Trophoblast cell (in vitro differentiated cells and primary cell): ENCODE measurements around the gene ABCB8.

Experiments
- DNase-seq, 2 donors: peaks; one replicate each; pipeline ENCODE4 v3.0.0-alpha.2; 2016
- H2AFZ ChIP-seq: 2 replicates; pipeline ENCODE4 v1.6.1; 2013; ENCODE audit warnings: low read length, moderate library complexity, mild to moderate bottlenecking; ENCODE audit not compliant: insufficient read depth, poor library complexity
- H2AK5ac ChIP-seq: 2 replicates; pipeline ENCODE4 v1.6.1; 2013; ENCODE audit warnings: mild to moderate bottlenecking, low read length
- H2BK120ac ChIP-seq: 2 replicates; pipeline ENCODE4 v1.6.1; 2013; ENCODE audit warnings: low read length, mild to moderate bottlenecking, moderate library complexity; ENCODE audit not compliant: insufficient read depth, poor library complexity
- H2BK12ac ChIP-seq: 2 replicates; pipeline ENCODE4 v1.6.1; 2013; ENCODE audit warnings: mild to moderate bottlenecking, low read length, moderate library complexity
- H2BK5ac ChIP-seq: 2 replicates; pipeline ENCODE4 v1.6.1; 2013; ENCODE audit warnings: low read length, low read depth, moderate library complexity, mild to moderate bottlenecking; ENCODE audit not compliant: poor library complexity
- H3K14ac ChIP-seq: 2 replicates; pipeline ENCODE4 v1.6.1; 2013; ENCODE audit warnings: mild to moderate bottlenecking, low read length
- H3K18ac ChIP-seq: 2 replicates; pipeline ENCODE4 v1.6.1; 2013; ENCODE audit warnings: mild to moderate bottlenecking, low read length
- H3K23ac ChIP-seq: 2 replicates; pipeline ENCODE4 v1.6.1; 2013; ENCODE audit warnings: low read length
- H3K27ac ChIP-seq: 2 replicates; pipeline ENCODE4 v1.5.1; 2013; ENCODE audit warnings: low read depth, mild to moderate bottlenecking, inconsistent platforms, low read length, moderate library complexity
- H3K27me3 ChIP-seq: 2 replicates; pipeline ENCODE4 v1.6.1; 2013; ENCODE audit warnings: inconsistent platforms, mild to moderate bottlenecking, low read length, moderate library complexity; ENCODE audit not compliant: insufficient read depth
- H3K36me3 ChIP-seq, 2 experiments: 1 replicate in 1 of 2; 2 replicates in 1 of 2; pipeline ENCODE4 v1.6.1; 2013; ENCODE audit warnings: low read length in 2 of 2, mild to moderate bottlenecking in 2 of 2, moderate library complexity in 1 of 2; ENCODE audit not compliant: insufficient read depth in 2 of 2, control insufficient read depth in 1 of 2
- H3K4ac ChIP-seq: 2 replicates; pipeline ENCODE4 v1.6.1; 2013; ENCODE audit warnings: low read depth, mild to moderate bottlenecking, low read length, moderate library complexity
- H3K4me1 ChIP-seq, 2 experiments: 1 replicate in 1 of 2; 2 replicates in 1 of 2; pipeline ENCODE4 v1.6.1; 2013; ENCODE audit warnings: low read length in 2 of 2, mild to moderate bottlenecking in 2 of 2, moderate library complexity in 1 of 2; ENCODE audit not compliant: insufficient read depth in 2 of 2, control insufficient read depth in 1 of 2
- H3K4me2 ChIP-seq: 2 replicates; pipeline ENCODE4 v1.6.1; 2013; ENCODE audit warnings: inconsistent platforms, mild to moderate bottlenecking, low read length, moderate library complexity
- H3K4me3 ChIP-seq: 2 replicates; pipeline ENCODE4 v1.5.1; 2013; ENCODE audit warnings: mild to moderate bottlenecking, low read depth, low read length, inconsistent platforms
- H3K79me1 ChIP-seq: one replicate; pipeline ENCODE4 v1.6.1; 2013; ENCODE audit warnings: low read length
- H3K79me2 ChIP-seq: 2 replicates; pipeline ENCODE4 v1.6.1; 2013; ENCODE audit warnings: low read length, mild to moderate bottlenecking; ENCODE audit not compliant: control insufficient read depth, insufficient read depth, poor library complexity
- H3K9ac ChIP-seq: 2 replicates; pipeline ENCODE4 v1.6.1; 2013; ENCODE audit warnings: mild to moderate bottlenecking, low read length
- H3K9me3 ChIP-seq: 2 replicates; pipeline ENCODE4 v1.6.1; 2013; ENCODE audit warnings: low read depth, mild to moderate bottlenecking, control low read depth, inconsistent platforms, low read length; ENCODE audit not compliant: insufficient read depth
- H4K12ac ChIP-seq: 2 replicates; pipeline ENCODE4 v1.6.1; 2013; ENCODE audit warnings: low read depth, mild to moderate bottlenecking, low read length, moderate library complexity
- H4K8ac ChIP-seq: 2 replicates; pipeline ENCODE4 v1.6.1; 2013; ENCODE audit warnings: low read depth, mild to moderate bottlenecking, low read length, moderate library complexity
- H4K91ac ChIP-seq: one replicate; pipeline ENCODE4 v1.6.1; 2013; ENCODE audit warnings: low read depth, mild to moderate bottlenecking, low read length, moderate library complexity
- WGBS: extraction: QIAGEN DNeasy Blood & Tissue Kit; methylation state at CpG from one replicate; pipeline ENCODE4 v1.1.7; 2013; ENCODE audit warnings: missing lambda C conversion rate; ENCODE audit not compliant: insufficient read length, insufficient coverage; ENCODE audit errors: extremely low coverage; 5-methylcytosine and 5-hydroxymethylcytosine counted together

Gene ABCB8

GRCh38 chr7:150982351-150982750 is 45.9 kb upstream of the ABCB8 start:
- Histone ChIP-seq H3K23ac (no peak overlapping the region), H3K27ac (no peak overlapping the region), H3K14ac (no peak overlapping the region), H3K36me3 (no peaks in the 10 kb centered on the region), H3K79me1 (no peaks in the 10 kb centered on the region), H2AFZ (no peak overlapping the region), H4K8ac (no peak overlapping the region), H2BK120ac (no peak overlapping the region), H2BK12ac (no peak overlapping the region), H3K4me2 (no peak overlapping the region), H3K4ac (no peak overlapping the region), H4K12ac (no peak overlapping the region), H3K9ac (no peak overlapping the region), H4K91ac (no peak overlapping the region), H3K79me2 (no peaks in the 10 kb centered on the region), H2AK5ac (no peak overlapping the region), H3K27me3 (peaks cover 27% of the 10 kb centered on the region), H3K9me3 (peaks cover 2% of the 10 kb centered on the region), H3K4me1 (peaks cover 7% of the 10 kb centered on the region in 2 experiments), H3K18ac (no peak overlapping the region), H3K4me3 (no peak overlapping the region), H2BK5ac (no peak overlapping the region)
- no peak for DNase-seq
- no CpG with 5 or more reads among the region's 3 CpGs for WGBS

GRCh38 chr7:150983893-150984368 is 44.3 kb upstream of the ABCB8 start:
- Histone ChIP-seq H3K9me3 (peaks cover 2% of the 10 kb centered on the region), H2AK5ac (no peak overlapping the region), H3K14ac (no peak overlapping the region), H3K4me3 (no peak overlapping the region), H3K4ac (no peak overlapping the region), H2BK120ac (no peak overlapping the region), H3K4me1 (peaks cover under 1 to 1% of the 10 kb centered on the region in 2 experiments), H3K23ac (no peak overlapping the region), H3K36me3 (no peaks in the 10 kb centered on the region), H2BK5ac (no peak overlapping the region), H3K27ac (no peak overlapping the region), H3K4me2 (no peak overlapping the region), H3K79me2 (no peaks in the 10 kb centered on the region), H4K12ac (no peak overlapping the region), H2BK12ac (no peak overlapping the region), H3K79me1 (no peaks in the 10 kb centered on the region), H4K91ac (no peak overlapping the region), H3K27me3 (peaks cover 16% of the 10 kb centered on the region), H4K8ac (no peak overlapping the region), H3K9ac (no peak overlapping the region), H3K18ac (no peak overlapping the region), H2AFZ (no peak overlapping the region)
- DNase-seq, result peak in 1 of 2 donors; percentile 77
- WGBS, result no CpG with 5 or more reads among the region's 2 CpGs

- Histone ChIP-seq H3K9me3 (peaks cover 11% of the 10 kb centered on the region), H3K18ac (no peak overlapping the region), H2BK5ac (no peak overlapping the region), H3K4ac (no peak overlapping the region), H4K91ac (no peak overlapping the region), H3K79me1 (no peaks in the 10 kb centered on the region), H4K8ac (no peak overlapping the region), H3K27ac (no peak overlapping the region), H3K4me2 (no peak overlapping the region), H2BK12ac (no peak overlapping the region), H3K36me3 (no peaks in the 10 kb centered on the region), H2AK5ac (no peak overlapping the region), H2AFZ (no peak overlapping the region), H3K9ac (no peak overlapping the region), H4K12ac (no peak overlapping the region), H2BK120ac (no peak overlapping the region), H3K14ac (no peak overlapping the region), H3K23ac (no peak overlapping the region), H3K79me2 (no peaks in the 10 kb centered on the region), H3K27me3 (no peaks in the 10 kb centered on the region), H3K4me1 (no peaks in the 10 kb centered on the region), H3K4me3 (no peak overlapping the region)
- WGBS, result no CpG with 5 or more reads among the region's 16 CpGs
- DNase-seq, result peak; percentile 21 to 51
These were observed 42.1 kb upstream of the ABCB8 start for GRCh38 chr7:150986099-150986512.

- Histone ChIP-seq H4K8ac (no peak overlapping the region), H2AK5ac (no peak overlapping the region), H3K4me1 (no peaks in the 10 kb centered on the region), H3K4me2 (no peak overlapping the region), H3K27me3 (no peaks in the 10 kb centered on the region), H3K14ac (no peak overlapping the region), H2BK5ac (no peak overlapping the region), H3K9me3 (peaks cover 16% of the 10 kb centered on the region), H3K4me3 (no peak overlapping the region), H3K79me2 (no peaks in the 10 kb centered on the region), H2AFZ (no peak overlapping the region), H4K12ac (no peak overlapping the region), H3K36me3 (no peaks in the 10 kb centered on the region), H4K91ac (no peak overlapping the region), H3K27ac (no peak overlapping the region), H3K9ac (no peak overlapping the region), H3K23ac (no peak overlapping the region), H3K4ac (no peak overlapping the region), H2BK12ac (no peak overlapping the region), H3K18ac (no peak overlapping the region), H3K79me1 (no peaks in the 10 kb centered on the region), H2BK120ac (no peak overlapping the region)
- no peak for DNase-seq
- no CpG with 5 or more reads among the region's 5 CpGs for WGBS
These were observed 41.7 kb upstream of the ABCB8 start for GRCh38 chr7:150986556-150986955.
